Body of pancreas (tissue), 4 donors: ENCODE measurements around the gene SLC38A5. TPM values are rescaled to one million over a fixed set of nuclear protein-coding genes. Genes with fewer than 3 reads are reported as not detected.

Source experiments
- ATAC-seq: fragments of 150-250 bp; one replicate; pipeline ENCODE4 v1.9.1; 2016
- DNase-seq, 4 donors: peaks; one replicate each; pipeline ENCODE4 v3.0.0-alpha.2; 2019
- H3K27ac ChIP-seq, 4 donors: fragments of 200-600 bp; sonication (generic); 1 replicate in 3 of 4; 2 replicates in 1 of 4; pipeline versions ENCODE4 v1.5.1 to v1.6.1; 2016 to 2019; ENCODE audit warnings: mild to moderate bottlenecking in 1 of 4, mixed read lengths in 1 of 4, moderate library complexity in 1 of 4
- H3K27me3 ChIP-seq, 2 donors: fragments of 200-600 bp; sonication (generic); one replicate each; pipeline ENCODE4 v1.6.0; 2016; ENCODE audit warnings: mild to moderate bottlenecking in 1 of 2
- H3K36me3 ChIP-seq, 2 donors: fragments of 200-600 bp; sonication (generic); replicated peaks in 1 of 2; 2 replicates each; pipeline ENCODE4 v1.5.1; 2016; ENCODE audit warnings: low read depth in 2 of 2; ENCODE audit not compliant: insufficient read depth in 1 of 2
- H3K4me1 ChIP-seq: fragments of 200-600 bp; sonication (generic); one replicate; pipeline ENCODE4 v1.6.0; 2016
- H3K4me3 ChIP-seq, 2 donors: fragments of 200-600 bp; sonication (generic); 1 replicate in 1 of 2; 2 replicates in 1 of 2; pipeline ENCODE4 v1.5.1; 2016 to 2019
- H3K9me3 ChIP-seq, 3 donors: fragments of 200-600 bp; sonication (generic); 1 replicate in 2 of 3; 2 replicates in 1 of 3; pipeline ENCODE4 v1.5.1; 2016
- POLR2A ChIP-seq, 3 donors: fragments of 450-650 bp; IDR thresholded peaks; one replicate each; pipeline ENCODE4 v1.6.1; 2016; ENCODE audit warnings: antibody characterized with exemption in 3 of 3, mild to moderate bottlenecking in 2 of 3
- WGBS, 2 donors: methylation state at CpG; one replicate each; pipeline ENCODE4 v1.1.5; 2017; 5-methylcytosine and 5-hydroxymethylcytosine counted together
- intact Hi-C: fragments of 100-400 bp; cut with DNase I; formaldehyde crosslinking; loops from one replicate; pipeline ENCODE4 v1.15.1; 2023
- total RNA-seq, 2 donors: library from RNA; depleted of rRNA; stranded (reverse); fragments of >200 nt; gene quantifications; one replicate each; pipeline ENCODE4 v1.1.0, GENCODE V29; 2016
- TF ChIP-seq, protein P1 (sequence below), 7 experiments: fragments of 450-650 bp in 4 of 7; fragments of 200-600 bp in 3 of 7; sonication (generic) in 3 of 7; IDR thresholded peaks; one replicate each; pipeline ENCODE4 v1.5.1; 2016 to 2019; ENCODE audit warnings: antibody characterized with exemption in 7 of 7

Gene SLC38A5
- total RNA-seq, 2 donors from 2014 or later: 83.8 to 166 TPM

- H3K4me3 ChIP-seq: no peak overlapping the region
- WGBS, 2 donors: 83 to 88% methylated on average over 5 of the region's 5 CpGs
- no peaks in the 10 kb centered on the region for H3K27me3 ChIP-seq
- TF ChIP-seq, protein P1, sequence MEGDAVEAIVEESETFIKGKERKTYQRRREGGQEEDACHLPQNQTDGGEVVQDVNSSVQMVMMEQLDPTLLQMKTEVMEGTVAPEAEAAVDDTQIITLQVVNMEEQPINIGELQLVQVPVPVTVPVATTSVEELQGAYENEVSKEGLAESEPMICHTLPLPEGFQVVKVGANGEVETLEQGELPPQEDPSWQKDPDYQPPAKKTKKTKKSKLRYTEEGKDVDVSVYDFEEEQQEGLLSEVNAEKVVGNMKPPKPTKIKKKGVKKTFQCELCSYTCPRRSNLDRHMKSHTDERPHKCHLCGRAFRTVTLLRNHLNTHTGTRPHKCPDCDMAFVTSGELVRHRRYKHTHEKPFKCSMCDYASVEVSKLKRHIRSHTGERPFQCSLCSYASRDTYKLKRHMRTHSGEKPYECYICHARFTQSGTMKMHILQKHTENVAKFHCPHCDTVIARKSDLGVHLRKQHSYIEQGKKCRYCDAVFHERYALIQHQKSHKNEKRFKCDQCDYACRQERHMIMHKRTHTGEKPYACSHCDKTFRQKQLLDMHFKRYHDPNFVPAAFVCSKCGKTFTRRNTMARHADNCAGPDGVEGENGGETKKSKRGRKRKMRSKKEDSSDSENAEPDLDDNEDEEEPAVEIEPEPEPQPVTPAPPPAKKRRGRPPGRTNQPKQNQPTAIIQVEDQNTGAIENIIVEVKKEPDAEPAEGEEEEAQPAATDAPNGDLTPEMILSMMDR (IDR thresholded peaks at IDR 0.05): no peak
- no peak for TF ChIP-seq POLR2A (IDR thresholded peaks at IDR 0.05)
- H3K9me3 ChIP-seq: no peaks in the 10 kb centered on the region
- intact Hi-C loops: no loop called here
- DNase-seq (no peak), ATAC-seq (no peak)
- H3K4me1 ChIP-seq: peaks cover 12% of the 10 kb centered on the region
- H3K36me3 ChIP-seq: no peaks in the 10 kb centered on the region
- no peak overlapping the region for H3K27ac ChIP-seq
These were observed 37.2 kb upstream of the SLC38A5 start for GRCh38 chrX:48507246-48507645.

GRCh38 chrX:48505481-48505880, 35.4 kb upstream of the SLC38A5 start:
- peak overlapping the region in 1 of 4 donors; percentile 21 for H3K27ac ChIP-seq
- DNase-seq (peak in 1 of 4 donors; percentile 20), ATAC-seq (no peak)
- 43 to 56% methylated on average over 5 of the region's 5 CpGs for WGBS, 2 donors
- no peaks in the 10 kb centered on the region for H3K36me3 ChIP-seq
- no peaks in the 10 kb centered on the region for H3K27me3 ChIP-seq
- peaks cover 12% of the 10 kb centered on the region for H3K4me1 ChIP-seq
- TF ChIP-seq, protein P1 (IDR thresholded peaks at IDR 0.05): no peak
- TF ChIP-seq POLR2A (IDR thresholded peaks at IDR 0.05): no peak
- H3K9me3 ChIP-seq: no peaks in the 10 kb centered on the region
- no peak overlapping the region for H3K4me3 ChIP-seq
- intact Hi-C loops: no loop called here

GRCh38 chrX:48504261-48504660, 34.2 kb upstream of the SLC38A5 start:
- Histone ChIP-seq H3K4me3 (no peak overlapping the region), H3K27me3 (no peaks in the 10 kb centered on the region), H3K4me1 (peaks cover 7% of the 10 kb centered on the region), H3K9me3 (no peaks in the 10 kb centered on the region), H3K36me3 (no peaks in the 10 kb centered on the region), H3K27ac (no peak overlapping the region)
- DNase-seq: no peak
- no peak for ATAC-seq
- TF ChIP-seq, protein P1 (IDR thresholded peaks at IDR 0.05): no peak
- no peak for TF ChIP-seq POLR2A (IDR thresholded peaks at IDR 0.05)
- 54 to 69% methylated on average over 5 to 6 of the region's 7 CpGs for WGBS, 2 donors
- intact Hi-C loops: no loop called here

- 59 to 63% methylated on average over 5 of the region's 6 CpGs for WGBS, 2 donors
- no peak for ATAC-seq
- Histone ChIP-seq H3K9me3 (no peaks in the 10 kb centered on the region), H3K4me1 (peaks cover 3% of the 10 kb centered on the region), H3K36me3 (no peaks in the 10 kb centered on the region), H3K4me3 (no peak overlapping the region), H3K27me3 (no peaks in the 10 kb centered on the region), H3K27ac (no peak overlapping the region)
- TF ChIP-seq, protein P1 (IDR thresholded peaks at IDR 0.05): no peak
- TF ChIP-seq POLR2A (IDR thresholded peaks at IDR 0.05): no peak
- DNase-seq: no peak
- intact Hi-C loops: loop anchor here (5.0 kb wide), 1 partner anchor 411 kb away; no protein-coding TSS in a partner anchor
These were observed 28.3 kb upstream of the SLC38A5 start for GRCh38 chrX:48498374-48498809.

DNA sequence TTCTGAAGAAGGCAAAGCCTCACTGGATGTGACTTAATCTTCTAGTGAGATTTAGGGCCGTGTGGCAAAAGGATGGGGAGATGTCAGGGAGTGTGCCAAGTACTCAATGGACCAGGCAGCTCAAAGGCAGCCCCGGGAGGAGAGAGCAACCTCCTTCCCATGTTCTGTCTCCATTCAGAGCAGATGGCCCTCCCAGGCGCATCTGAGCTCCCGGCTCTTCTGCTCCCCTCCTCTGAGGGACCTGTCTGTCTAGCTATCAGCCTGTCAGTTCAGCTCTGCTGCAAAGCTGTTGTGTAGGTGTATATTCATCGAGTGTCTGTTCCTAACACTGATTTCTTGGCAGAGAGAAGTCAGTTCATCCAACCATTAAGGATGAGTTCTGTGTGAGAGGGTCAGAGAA, 27.8 kb upstream of the SLC38A5 start:
- Histone ChIP-seq H3K4me1 (peaks cover 3% of the 10 kb centered on the region), H3K27me3 (no peaks in the 10 kb centered on the region), H3K27ac (no peak overlapping the region), H3K4me3 (no peak overlapping the region), H3K36me3 (no peaks in the 10 kb centered on the region), H3K9me3 (no peaks in the 10 kb centered on the region)
- 29 to 52% methylated on average over 1 to 5 of the region's 5 CpGs for WGBS, 2 donors
- intact Hi-C loops: loop anchor here (5.0 kb wide), 1 partner anchor 411 kb away; no protein-coding TSS in a partner anchor
- ATAC-seq (no peak), DNase-seq (no peak)
- TF ChIP-seq POLR2A (IDR thresholded peaks at IDR 0.05): no peak
- TF ChIP-seq, protein P1 (IDR thresholded peaks at IDR 0.05): no peak
